HG03103 (cell line): ENCODE results near the gene GUCA2A.

ENCODE experiments used
- ATAC-seq: cut with Tn5 transposase; IDR thresholded peaks from one replicate; pipeline ENCODE4 v1.9.1; 2021; ENCODE audit warnings: low read depth; ENCODE audit not compliant: unreplicated experiment

Gene GUCA2A

DNA sequence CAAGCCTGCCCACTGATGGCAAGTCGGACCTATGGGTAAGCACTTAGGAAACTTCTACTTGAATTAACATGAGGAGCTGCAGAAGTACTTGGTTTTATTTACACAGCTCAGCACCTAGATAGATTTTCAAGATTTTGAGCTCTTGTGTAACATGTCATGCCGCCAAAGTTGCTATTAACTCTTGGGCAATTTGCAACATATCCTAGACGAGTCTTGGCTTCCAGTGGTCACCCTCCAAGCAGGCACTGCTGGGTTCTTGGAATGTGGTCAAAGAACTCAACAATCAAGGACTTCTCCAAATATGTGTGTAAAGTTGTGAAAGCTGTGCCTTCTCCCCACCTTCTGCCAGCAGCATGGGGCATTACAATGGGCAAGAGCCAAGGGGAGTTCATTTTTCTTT is 29.1 kb downstream of the GUCA2A start:
- no peak for ATAC-seq

DNA sequence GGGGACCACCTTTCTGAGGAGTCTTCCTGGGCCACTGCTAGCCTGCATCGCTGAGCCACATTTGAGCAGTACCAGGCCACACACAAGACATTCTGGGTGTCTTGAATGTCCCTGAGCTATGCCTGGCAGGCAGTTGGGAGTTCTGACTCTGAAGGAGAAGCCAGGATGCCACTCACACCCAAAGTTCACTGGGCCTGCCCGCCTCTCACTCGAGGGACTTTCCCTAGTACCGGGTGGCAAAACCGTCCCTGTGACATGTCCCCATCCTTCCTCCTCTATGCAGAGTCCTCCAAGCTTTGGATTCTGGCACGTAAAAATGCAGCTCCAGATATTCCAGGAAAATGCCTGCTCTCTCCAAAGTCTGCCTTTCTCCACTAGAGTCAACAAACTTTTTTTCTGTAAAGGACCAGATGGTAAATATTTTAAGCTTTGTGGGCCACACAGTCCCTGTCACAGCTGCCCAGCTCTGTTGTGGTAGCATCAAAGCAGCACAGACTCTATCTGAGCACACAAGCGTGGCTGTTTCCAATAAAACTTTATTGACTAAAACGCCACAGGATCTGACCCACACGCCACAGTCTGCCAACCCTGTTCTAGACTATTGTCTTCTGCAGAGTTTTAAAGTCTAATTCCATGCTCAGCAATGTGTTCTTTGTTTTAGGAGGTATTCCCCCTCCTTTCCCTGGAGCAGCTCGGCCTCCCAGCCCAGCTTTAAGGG is 30.6 kb downstream of the GUCA2A start:
- no peak for ATAC-seq

DNA sequence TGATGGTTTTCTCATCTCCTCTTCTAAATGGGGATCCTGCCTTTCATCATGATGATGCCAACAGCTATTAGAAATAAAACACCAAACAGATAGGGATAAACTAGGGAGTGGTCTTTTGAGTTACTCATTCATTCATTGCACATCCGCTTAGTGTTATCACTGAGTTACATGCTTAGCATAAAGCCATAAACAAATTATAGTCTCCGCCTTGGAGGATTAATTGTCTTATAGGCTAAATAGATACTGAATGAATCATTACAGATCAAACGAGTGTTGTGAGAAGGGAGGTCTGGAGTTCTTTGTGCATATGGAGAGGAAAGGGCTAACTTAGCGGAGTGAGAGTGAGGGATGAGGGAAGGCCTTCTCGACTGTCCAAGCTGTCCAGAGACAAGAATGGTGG is 31.2 kb downstream of the GUCA2A start:
- ATAC-seq, result no peak

DNA sequence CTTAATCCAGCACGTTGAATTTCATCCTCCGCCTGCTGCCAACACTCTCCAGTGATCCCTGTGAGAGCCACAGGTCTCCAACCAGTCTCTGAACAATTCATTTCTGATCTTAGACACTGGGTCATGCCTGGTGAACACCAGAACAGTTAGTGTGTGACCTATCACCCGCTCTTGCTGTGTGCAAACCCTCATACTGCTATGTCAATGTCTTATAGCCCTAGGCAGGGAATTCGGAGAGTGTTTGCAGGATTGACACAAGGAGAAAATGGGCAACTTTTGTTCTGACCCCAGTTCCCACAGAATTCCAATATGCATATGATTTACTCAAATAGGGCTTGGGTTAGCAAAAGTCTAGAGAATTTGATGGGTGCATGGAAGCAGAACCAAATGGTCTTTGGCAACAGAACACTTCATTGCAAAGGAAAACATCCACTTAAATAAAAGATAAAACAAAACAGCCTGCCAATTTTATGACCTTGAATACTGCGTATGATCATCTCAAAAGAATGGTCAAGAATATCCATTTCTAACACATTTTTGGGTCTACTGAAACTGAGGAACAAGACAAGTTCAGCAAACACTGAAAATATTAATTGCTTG is 34.4 kb downstream of the GUCA2A start:
- no peak for ATAC-seq

DNA sequence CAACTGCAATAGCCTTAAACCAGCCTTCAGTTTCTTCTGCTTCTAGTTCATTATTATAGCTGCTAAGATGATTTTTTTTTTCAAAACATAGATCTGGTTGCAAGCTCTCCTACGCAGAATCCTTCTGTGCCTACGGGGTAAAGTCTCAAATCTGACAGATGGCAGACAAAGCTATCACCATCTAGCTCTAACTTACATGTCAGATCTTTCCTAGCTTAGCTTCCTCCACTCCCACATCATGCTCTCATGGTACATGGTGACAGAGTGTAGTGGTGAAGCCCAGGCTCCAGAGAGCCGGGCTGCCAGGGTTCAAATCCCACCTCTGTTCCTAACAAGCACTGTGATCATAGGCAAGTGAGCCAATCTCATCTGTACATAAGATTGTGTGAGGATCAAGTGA is 35.6 kb downstream of the GUCA2A start:
- ATAC-seq, result no peak

DNA sequence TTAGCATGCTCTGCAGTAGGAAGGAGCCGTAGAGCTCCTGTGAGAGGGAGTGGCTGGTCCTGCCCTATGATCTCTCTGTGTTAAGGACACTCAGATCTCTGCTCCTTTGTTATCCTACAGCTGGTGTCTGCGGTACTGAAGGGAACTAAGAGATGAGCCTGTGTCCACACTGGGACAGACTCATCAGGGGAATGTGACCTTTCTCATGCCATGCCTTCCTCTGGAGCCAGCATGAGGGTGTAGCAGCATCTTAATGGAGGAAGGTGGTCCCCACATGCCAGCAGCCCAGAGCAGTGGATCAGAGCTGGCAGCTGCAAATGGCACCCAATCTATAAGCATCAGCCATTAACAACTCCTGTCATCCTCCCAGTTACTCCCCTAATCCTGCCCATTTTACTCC is 36.0 kb downstream of the GUCA2A start:
- ATAC-seq, result no peak

DNA sequence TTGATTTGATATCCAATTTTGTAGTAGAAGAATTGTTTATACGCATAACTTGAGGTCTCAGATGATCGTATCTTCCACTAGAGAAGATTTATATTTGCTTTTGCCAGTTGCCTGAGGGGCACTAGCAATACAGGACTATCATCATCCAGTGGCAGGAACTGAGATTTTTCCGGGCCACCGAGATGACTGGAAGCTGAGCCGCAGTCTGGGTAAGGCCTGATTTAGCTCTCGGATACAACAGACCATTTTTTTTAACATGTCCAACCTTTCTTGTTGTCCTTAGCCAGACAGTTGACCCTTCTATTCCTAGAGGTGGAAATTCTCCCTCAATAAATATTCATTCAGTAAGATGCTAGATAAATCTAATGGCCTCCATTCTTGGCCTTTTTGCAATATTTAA is 36.8 kb downstream of the GUCA2A start:
- ATAC-seq, result no peak

DNA sequence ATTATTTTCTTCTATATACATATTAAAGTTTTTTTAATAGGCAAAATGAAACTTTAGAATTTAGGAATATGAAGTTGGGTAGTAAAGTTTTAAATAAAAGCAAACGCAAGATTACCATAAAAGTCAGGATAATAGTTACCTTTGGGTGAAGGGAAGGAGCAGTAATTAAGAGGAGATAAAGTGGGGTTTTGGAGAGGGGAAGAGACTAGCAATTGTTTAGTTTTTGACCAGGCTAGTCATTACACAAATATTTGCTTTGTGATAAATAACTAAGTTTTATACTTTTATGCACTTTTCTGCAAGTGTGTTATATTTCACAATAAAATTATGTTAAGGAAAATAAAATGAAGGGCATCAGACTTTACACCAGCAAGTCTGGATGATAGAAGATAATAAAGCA is 39.0 kb downstream of the GUCA2A start:
- no peak for ATAC-seq

DNA sequence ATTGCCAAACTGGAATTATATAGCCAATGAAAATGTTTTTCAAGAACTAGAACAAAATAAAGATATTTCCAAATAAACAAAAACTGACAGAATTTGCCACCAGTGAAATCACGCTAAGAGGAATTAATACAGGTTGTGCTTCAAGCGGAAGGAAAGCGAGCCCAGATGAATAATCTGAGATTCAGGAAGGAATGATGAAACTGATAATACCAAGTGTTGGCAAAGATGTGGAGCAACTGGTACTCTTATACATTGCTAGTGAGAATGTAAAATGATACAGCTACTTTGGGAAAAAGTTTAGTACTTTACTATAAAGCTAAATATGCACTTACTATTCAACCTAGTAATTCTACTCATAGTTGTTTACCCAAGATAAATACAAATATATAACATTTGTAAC is 42.1 kb downstream of the GUCA2A start:
- ATAC-seq, result no peak

DNA sequence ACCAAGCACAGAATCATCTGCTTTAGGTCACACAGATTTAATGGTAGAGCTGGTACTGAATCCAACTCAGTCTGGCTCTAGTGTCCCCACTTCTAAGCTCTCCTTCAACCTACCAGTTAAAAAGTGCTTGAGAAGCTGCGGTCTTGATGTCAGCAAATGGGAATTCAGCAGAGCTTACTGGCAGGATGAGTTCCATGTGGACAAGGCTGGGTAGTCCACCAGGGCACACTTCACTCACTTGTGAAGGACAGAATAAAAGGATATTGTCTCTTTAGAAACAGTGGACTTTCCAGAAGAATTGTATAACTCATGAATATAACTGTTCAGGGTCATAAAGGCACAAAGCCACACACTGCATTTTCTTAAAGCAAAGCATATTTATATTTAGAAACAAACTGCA is 46.4 kb downstream of the GUCA2A start:
- ATAC-seq, result no peak

DNA sequence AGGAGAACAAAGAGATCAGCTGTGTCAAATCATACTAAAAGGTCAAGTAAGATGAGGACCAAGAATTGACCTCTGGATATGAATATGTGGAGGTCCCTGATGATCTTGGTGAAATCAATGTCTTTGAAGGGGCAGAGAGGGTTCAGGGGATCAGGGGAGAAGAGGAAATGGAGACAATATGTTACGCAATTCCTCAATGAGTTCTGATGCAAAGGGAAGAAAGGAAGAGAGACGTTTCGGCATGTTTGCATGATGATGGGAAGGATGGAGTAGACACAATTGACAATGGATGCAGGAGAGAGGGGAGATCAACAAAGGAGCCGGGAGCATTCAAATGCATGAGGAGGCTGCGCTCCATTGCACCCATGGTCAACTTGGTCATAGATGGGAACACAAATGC is 47.3 kb downstream of the GUCA2A start:
- no peak for ATAC-seq

DNA sequence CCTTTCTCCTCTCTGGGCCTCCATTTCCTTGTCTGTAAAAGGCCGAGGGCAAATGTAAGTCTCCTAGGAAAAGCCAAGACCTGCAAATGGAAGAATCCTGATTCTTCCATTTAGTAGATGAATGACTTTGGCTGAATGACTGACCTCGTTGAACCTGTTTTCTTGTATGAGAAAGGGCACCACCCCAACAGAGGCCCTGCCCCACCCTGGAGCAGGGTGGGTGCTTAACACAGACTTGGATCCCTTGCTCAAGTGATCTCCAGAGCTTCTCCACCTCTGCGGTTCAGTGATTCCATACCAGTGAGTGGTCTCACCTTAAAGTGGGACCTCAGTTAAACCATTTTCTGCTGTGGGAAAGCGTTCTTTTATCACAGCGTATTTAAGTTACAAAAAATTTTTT is 50.3 kb downstream of the GUCA2A start:
- no peak for ATAC-seq
